SK-N-MC (cell line): ENCODE data around the gene SPDYC.

Experiments used
- EZH2 ChIP-seq: fragments of 200-600 bp; sonication (generic); IDR thresholded peaks from one replicate; pipeline ENCODE4 v1.6.1; 2017; ENCODE audit warnings: antibody characterized with exemption
- FOXP2 ChIP-seq: optimal IDR thresholded peaks from 2 replicates; pipeline ENCODE3; 2011; ENCODE audit warnings: mild to moderate bottlenecking, moderate library complexity; ENCODE audit not compliant: insufficient read depth; ENCODE audit errors: extremely low read length, control extremely low read depth
- POLR2AphosphoS5 ChIP-seq: IDR thresholded peaks from 2 replicates; pipeline ENCODE4 v1.6.1; 2012; ENCODE audit warnings: mild to moderate bottlenecking, low read depth, low read length, borderline replicate concordance

GRCh38 chr11:65124480-65125196, 45.4 kb upstream of the SPDYC start:
- TF ChIP-seq EZH2 (no peak), POLR2AphosphoS5 (no peak), FOXP2 (no peak)
